ENCODE measurements around the gene GSTCD.
"Not testable (repeated sequence)": the region's sequence is repeated elsewhere in the genome, so short reads cannot be mapped to it uniquely, and the experiment has no call there.

Gene GSTCD

DNA sequence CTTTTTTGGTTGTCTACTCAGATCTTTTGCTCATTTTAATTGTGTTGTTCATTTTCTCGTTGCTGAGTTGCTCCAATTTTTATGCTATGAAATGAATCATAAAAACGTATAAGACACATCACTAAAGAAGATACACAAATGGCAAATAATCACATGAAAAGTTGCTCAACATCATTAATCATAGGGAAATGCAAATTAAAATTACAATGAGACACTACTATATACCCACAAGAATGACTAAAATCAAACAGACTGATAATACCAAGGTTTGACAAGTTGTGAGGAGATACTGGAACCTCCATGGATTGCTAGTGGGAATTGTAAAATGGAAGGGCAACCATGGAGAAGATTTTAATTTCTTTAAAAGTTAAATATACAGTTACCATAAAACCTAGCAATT is 17.0 kb downstream of the GSTCD start:
- H3K79me2 ChIP-seq (ENCODE audit: insufficient read depth, low read depth): 0 out of 2 replicates have a peak, but pooled peaks cover 4% of the 10 kb centered on the region
- no peaks in the 10 kb centered on the region for H3K4me1 ChIP-seq (ENCODE audit: low read depth, poor library complexity, severe bottlenecking)
- H2AFZ ChIP-seq (ENCODE audit: low read depth): no peak overlapping the region
- no peaks in the 10 kb centered on the region for H3K27me3 ChIP-seq (ENCODE audit: insufficient read depth, low read depth)
- no peaks in the 10 kb centered on the region for H4K20me1 ChIP-seq (ENCODE audit: insufficient read depth)
- H3K4me3 ChIP-seq (IDR thresholded peaks at IDR 0.05; ENCODE audit: insufficient read depth, low read depth, low read length): no peak overlapping the region
- TF ChIP-seq CTCF (conservative IDR thresholded peaks at IDR 0.05; ENCODE audit: low read depth, low read length): no peak
- H3K9ac ChIP-seq: no peak overlapping the region
- no peak overlapping the region for H3K27ac ChIP-seq
- no peak overlapping the region for H3K4me2 ChIP-seq
- no peaks in the 10 kb centered on the region for H3K36me3 ChIP-seq (ENCODE audit: insufficient read depth)

DNA sequence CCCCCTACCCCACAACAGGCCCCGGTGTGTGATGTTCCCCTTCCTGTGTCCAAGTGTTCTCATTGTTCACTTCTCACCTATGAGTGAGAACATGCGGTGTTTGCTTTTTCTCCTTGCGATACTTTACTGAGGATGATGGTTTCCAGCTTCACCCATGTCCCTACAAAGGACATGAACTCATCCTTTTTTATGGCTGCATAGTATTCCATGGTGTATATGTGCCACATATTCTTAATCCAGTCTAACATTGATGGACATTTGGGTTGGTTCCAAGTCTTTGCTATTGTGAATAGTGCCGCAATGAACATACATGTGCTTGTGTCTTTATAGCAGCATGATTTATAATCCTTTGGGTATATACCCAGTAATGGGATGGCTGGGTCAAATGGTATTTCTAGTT is 21.3 kb downstream of the GSTCD start:
- H3K4me1 ChIP-seq (ENCODE audit: low read depth, poor library complexity, severe bottlenecking); H4K20me1 ChIP-seq (ENCODE audit: insufficient read depth); H3K27ac ChIP-seq; H3K4me2 ChIP-seq; H2AFZ ChIP-seq (ENCODE audit: low read depth); H3K36me3 ChIP-seq (ENCODE audit: insufficient read depth); H3K79me2 ChIP-seq (ENCODE audit: insufficient read depth, low read depth); H3K27me3 ChIP-seq (ENCODE audit: insufficient read depth, low read depth); H3K9ac ChIP-seq; H3K4me3 ChIP-seq (IDR thresholded peaks at IDR 0.05; ENCODE audit: insufficient read depth, low read depth, low read length): not testable (repeated sequence)

- H4K20me1 ChIP-seq (ENCODE audit: insufficient read depth); H3K79me2 ChIP-seq (ENCODE audit: insufficient read depth, low read depth); H3K4me3 ChIP-seq (IDR thresholded peaks at IDR 0.05; ENCODE audit: insufficient read depth, low read depth, low read length); H3K4me2 ChIP-seq; H3K27ac ChIP-seq; H3K27me3 ChIP-seq (ENCODE audit: insufficient read depth, low read depth); H2AFZ ChIP-seq (ENCODE audit: low read depth); H3K9ac ChIP-seq; H3K4me1 ChIP-seq (ENCODE audit: low read depth, poor library complexity, severe bottlenecking); H3K36me3 ChIP-seq (ENCODE audit: insufficient read depth): not testable (repeated sequence)
Measured at GRCh38 chr4:105735217-105735616, 26.6 kb downstream of the GSTCD start.

- no peak overlapping the region for H2AFZ ChIP-seq (ENCODE audit: low read depth)
- no peaks in the 10 kb centered on the region for H3K27me3 ChIP-seq (ENCODE audit: insufficient read depth, low read depth)
- H3K27ac ChIP-seq: no peak overlapping the region
- no peaks in the 10 kb centered on the region for H4K20me1 ChIP-seq (ENCODE audit: insufficient read depth)
- no peak overlapping the region for H3K9ac ChIP-seq
- no peak for TF ChIP-seq CTCF (conservative IDR thresholded peaks at IDR 0.05; ENCODE audit: low read depth, low read length)
- no peaks in the 10 kb centered on the region for H3K79me2 ChIP-seq (ENCODE audit: insufficient read depth, low read depth)
- no peak overlapping the region for H3K4me3 ChIP-seq (IDR thresholded peaks at IDR 0.05; ENCODE audit: insufficient read depth, low read depth, low read length)
- no peaks in the 10 kb centered on the region for H3K36me3 ChIP-seq (ENCODE audit: insufficient read depth)
- H3K4me2 ChIP-seq: no peak overlapping the region
- no peaks in the 10 kb centered on the region for H3K4me1 ChIP-seq (ENCODE audit: low read depth, poor library complexity, severe bottlenecking)
Measured at GRCh38 chr4:105741548-105741947, 33.0 kb downstream of the GSTCD start.

DNA sequence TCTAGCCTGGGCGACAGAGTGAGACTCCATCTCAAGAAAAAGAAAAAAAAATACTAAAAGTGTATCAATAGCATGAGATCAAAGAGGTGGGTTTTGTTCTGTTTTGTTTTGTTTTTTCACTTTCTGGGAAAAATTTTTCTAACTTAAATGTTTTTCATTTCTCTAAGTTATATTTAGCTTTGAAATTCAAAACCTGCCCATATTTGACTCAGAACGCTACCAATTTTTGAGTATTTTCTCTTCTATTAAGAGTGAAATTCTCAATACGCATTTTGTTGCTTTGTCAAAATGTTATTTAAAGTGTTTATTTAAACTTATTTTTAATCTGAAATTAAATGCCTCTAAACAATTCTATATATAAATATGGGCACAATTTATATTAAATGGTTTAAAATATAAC is 39.6 kb downstream of the GSTCD start:
- no peak overlapping the region for H3K4me2 ChIP-seq
- H2AFZ ChIP-seq (ENCODE audit: low read depth): no peak overlapping the region
- H3K79me2 ChIP-seq (ENCODE audit: insufficient read depth, low read depth): no peaks in the 10 kb centered on the region
- peaks cover 10% of the 10 kb centered on the region for H3K4me1 ChIP-seq (ENCODE audit: low read depth, poor library complexity, severe bottlenecking)
- TF ChIP-seq CTCF (conservative IDR thresholded peaks at IDR 0.05; ENCODE audit: low read depth, low read length): no peak
- H3K36me3 ChIP-seq (ENCODE audit: insufficient read depth): no peaks in the 10 kb centered on the region
- H4K20me1 ChIP-seq (ENCODE audit: insufficient read depth): no peaks in the 10 kb centered on the region
- no peaks in the 10 kb centered on the region for H3K27me3 ChIP-seq (ENCODE audit: insufficient read depth, low read depth)
- H3K9ac ChIP-seq: no peak overlapping the region
- no peak overlapping the region for H3K4me3 ChIP-seq (IDR thresholded peaks at IDR 0.05; ENCODE audit: insufficient read depth, low read depth, low read length)
- H3K27ac ChIP-seq: no peak overlapping the region
